CD4-positive, alpha-beta memory T cell (primary cell): Measurements from ENCODE around the gene BSN. TPM values are rescaled to one million over a fixed set of nuclear protein-coding genes. Genes with fewer than 3 reads are reported as not detected.

ENCODE experiments used
- CTCF ChIA-PET: fragments of 350-600 bp; sonication (Branson Sonifier 250); formaldehyde crosslinking; loops from one replicate; lab custom pipeline; 2021; ENCODE audit warnings: inconsistent platforms; ENCODE audit not compliant: partially characterized antibody; lab: Charles Lee
- POLR2A ChIA-PET: fragments of 350-600 bp; sonication (Branson Sonifier 250); formaldehyde crosslinking; loops from one replicate; lab custom pipeline; 2021; ENCODE audit not compliant: partially characterized antibody; lab: Charles Lee
- DNase-seq, 5 donors: peaks; one replicate each; pipeline versions ENCODE4 v3.0.0 to v3.0.0-alpha.2; 2020 to 2022; ENCODE audit warnings: mixed read lengths in 1 of 5
- H3K27ac ChIP-seq: one replicate; pipeline ENCODE4 v1.7.0; 2013; ENCODE audit warnings: low read depth, low read length
- H3K27me3 ChIP-seq: 2 replicates; pipeline ENCODE4 v1.7.0; 2013; ENCODE audit warnings: mild to moderate bottlenecking, low read length, moderate library complexity; ENCODE audit not compliant: insufficient read depth
- H3K36me3 ChIP-seq: 2 replicates; pipeline ENCODE4 v1.7.0; 2013; ENCODE audit warnings: mild to moderate bottlenecking, low read length, moderate library complexity; ENCODE audit not compliant: insufficient read depth
- H3K4me1 ChIP-seq: 2 replicates; pipeline ENCODE4 v1.7.0; 2013; ENCODE audit warnings: mild to moderate bottlenecking, low read length, moderate library complexity; ENCODE audit not compliant: insufficient read depth
- H3K4me3 ChIP-seq, 2 donors: one replicate each; pipeline ENCODE4 v1.7.0; 2013; ENCODE audit warnings: low read length in 2 of 2, mild to moderate bottlenecking in 1 of 2
- H3K9me3 ChIP-seq, 2 donors: one replicate each; pipeline ENCODE4 v1.7.0; 2013; ENCODE audit warnings: low read length in 2 of 2, control low read depth in 1 of 2; ENCODE audit not compliant: control insufficient read depth in 1 of 2
- H3K27ac Mint-ChIP-seq, 7 donors: one replicate each; pipeline ENCODE4 v1.8.0; 2020 to 2021; ENCODE audit warnings: mixed read lengths in 7 of 7, mild to moderate bottlenecking in 6 of 7, inconsistent platforms in 3 of 7, moderate library complexity in 3 of 7
- H3K27me3 Mint-ChIP-seq, 2 donors: one replicate each; pipeline ENCODE4 v1.8.0; 2020 to 2021; ENCODE audit warnings: mixed read lengths in 2 of 2
- H3K36me3 Mint-ChIP-seq, 2 donors: one replicate each; pipeline ENCODE4 v1.8.0; 2020 to 2021; ENCODE audit warnings: mixed read lengths in 2 of 2, inconsistent platforms in 1 of 2, mild to moderate bottlenecking in 1 of 2
- H3K4me1 Mint-ChIP-seq, 4 donors: one replicate each; pipeline ENCODE4 v1.8.0; 2020 to 2021; ENCODE audit warnings: mixed read lengths in 4 of 4, mild to moderate bottlenecking in 1 of 4
- H3K4me3 Mint-ChIP-seq, 8 donors: one replicate each; pipeline ENCODE4 v1.8.0; 2020 to 2021; ENCODE audit warnings: mixed read lengths in 8 of 8, mild to moderate bottlenecking in 7 of 8, moderate library complexity in 6 of 8, inconsistent platforms in 3 of 8
- H3K9me3 Mint-ChIP-seq, 8 donors: one replicate each; pipeline ENCODE4 v1.8.0; 2020 to 2021; ENCODE audit warnings: mixed read lengths in 8 of 8, mild to moderate bottlenecking in 5 of 8, inconsistent platforms in 3 of 8, moderate library complexity in 1 of 8
- intact Hi-C: fragments of 100-400 bp; cut with micrococcal nuclease; formaldehyde crosslinking; loops from one replicate; pipeline ENCODE4 v1.15.1; 2023
- polyA plus RNA-seq, 2 donors: library from polyadenylated mRNA; unstranded; fragments of 300-500 nt; fragmentation: Illumina TruSeq; gene quantifications; one replicate each; pipeline ENCODE4 v1.2.3, GENCODE V29; 2021
- total RNA-seq, 2 experiments: library from RNA; stranded (reverse); gene quantifications; one replicate each; pipeline ENCODE4 v1.2.3, GENCODE V29; 2021

The BSN gene
- total and polyA plus RNA-seq, 4 experiments from 2014 or later = 0.01 to 0.15 (median 0.06) TPM; not detected in 1

DNA sequence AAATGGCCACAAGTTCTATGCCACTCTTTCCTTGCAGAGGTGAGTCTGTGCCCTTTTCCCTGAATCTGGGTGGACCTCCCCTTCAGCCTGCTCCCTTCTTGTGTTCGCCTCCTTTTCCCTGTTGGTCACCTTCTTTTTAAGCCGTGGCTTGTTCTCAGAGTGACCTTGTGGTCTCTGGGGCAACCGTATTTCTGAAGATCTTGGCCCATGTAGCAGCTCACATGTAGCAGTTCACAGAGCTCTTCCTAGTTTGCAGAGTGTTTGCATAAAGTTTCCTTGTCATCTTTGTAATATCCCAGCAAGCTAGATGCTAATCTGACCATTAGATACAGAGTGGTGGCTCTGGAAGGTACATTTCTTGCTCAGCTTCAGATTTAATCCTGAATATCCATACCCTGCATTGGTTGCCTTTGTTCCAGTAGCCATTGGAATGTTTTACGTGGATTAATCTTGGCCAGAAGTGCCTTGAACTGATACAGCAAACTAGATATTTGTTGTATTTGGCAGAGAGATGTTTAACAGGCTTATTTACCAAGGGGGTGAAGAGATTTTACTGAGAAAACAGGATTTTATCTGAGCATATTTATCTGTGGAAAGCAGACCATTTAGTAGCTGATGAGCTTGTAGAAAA lies 40.7 kb upstream of the BSN start:
- H3K4me3 ChIP-seq = no peak overlapping the region
- Mint-ChIP-seq H3K27me3 (no peaks in the 10 kb centered on the region), H3K27ac (peak overlapping the region in 3 of 7 donors; percentile 8 to 43 (median 31)), H3K36me3 (peaks cover 47 to 58% of the 10 kb centered on the region in 2 donors), H3K4me3 (no peak overlapping the region), H3K4me1 (peaks cover 4 to 23% (median 8%) of the 10 kb centered on the region in 4 donors), H3K9me3 (no peaks in the 10 kb centered on the region)
- no peaks in the 10 kb centered on the region for H3K4me1 ChIP-seq
- ChIA-PET POLR2A (interaction anchor here (0.8 kb wide), 1 partner anchor 44 kb away, joined by 3 read pairs; the partner anchor contains the start of gene DAG1), CTCF (interaction anchor here (0.6 to 1.3 kb wide), 3 partner anchors 156 to 1279 kb away, joined by 3 to 4 read pairs (median 3); partner anchors contain the start of gene KLHDC8B)
- DNase-seq = no peak
- H3K27ac ChIP-seq = no peak overlapping the region
- no peaks in the 10 kb centered on the region for H3K9me3 ChIP-seq
- peaks cover 37% of the 10 kb centered on the region for H3K36me3 ChIP-seq
- intact Hi-C loops = no loop called here
- no peaks in the 10 kb centered on the region for H3K27me3 ChIP-seq

DNA sequence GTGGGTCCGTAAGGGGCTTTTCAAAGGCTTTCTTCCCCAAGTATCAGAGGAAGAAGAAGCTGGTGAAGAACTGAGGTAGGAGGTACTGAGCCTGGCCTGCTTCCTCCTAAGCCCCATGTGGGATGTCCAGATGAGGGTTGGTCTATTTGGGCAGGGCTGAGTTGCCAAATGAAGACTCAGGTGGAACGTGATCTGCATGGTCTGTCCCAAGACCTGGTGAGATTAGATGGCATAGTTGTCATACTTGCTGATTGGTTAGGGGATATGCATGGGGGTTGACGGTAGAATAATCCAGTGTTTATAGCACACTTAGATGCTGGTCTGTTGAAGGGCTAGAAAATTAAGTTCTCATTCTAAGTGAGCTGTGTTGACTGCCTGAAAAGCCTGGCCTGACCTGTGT lies 36.3 kb upstream of the BSN start:
- Mint-ChIP-seq H3K27me3 (no peaks in the 10 kb centered on the region), H3K36me3 (peaks cover 43 to 55% of the 10 kb centered on the region in 2 donors), H3K9me3 (no peaks in the 10 kb centered on the region), H3K27ac (no peak overlapping the region), H3K4me3 (no peak overlapping the region), H3K4me1 (peaks cover 7 to 27% (median 16%) of the 10 kb centered on the region in 4 donors)
- Histone ChIP-seq H3K36me3 (peaks cover 29% of the 10 kb centered on the region), H3K27me3 (no peaks in the 10 kb centered on the region), H3K27ac (no peak overlapping the region), H3K4me3 (no peak overlapping the region), H3K4me1 (no peaks in the 10 kb centered on the region), H3K9me3 (no peaks in the 10 kb centered on the region)
- intact Hi-C loops = no loop called here
- CTCF ChIA-PET = interaction anchor here (2.6 kb wide), 1 partner anchor 22 kb away, joined by 9 read pairs; no protein-coding TSS in a partner anchor
- POLR2A ChIA-PET = no interaction called here
- DNase-seq = no peak

GRCh38 chr3:49518441-49518840 lies 35.8 kb upstream of the BSN start:
- Mint-ChIP-seq H3K36me3 (peaks cover 42 to 51% of the 10 kb centered on the region in 2 donors), H3K9me3 (no peaks in the 10 kb centered on the region), H3K4me3 (no peak overlapping the region), H3K27ac (no peak overlapping the region), H3K4me1 (peaks cover 7 to 27% (median 17%) of the 10 kb centered on the region in 4 donors), H3K27me3 (no peaks in the 10 kb centered on the region)
- DNase-seq = no peak
- intact Hi-C loops = no loop called here
- Histone ChIP-seq H3K4me1 (no peaks in the 10 kb centered on the region), H3K36me3 (peaks cover 27% of the 10 kb centered on the region), H3K4me3 (no peak overlapping the region), H3K9me3 (no peaks in the 10 kb centered on the region), H3K27ac (no peak overlapping the region), H3K27me3 (no peaks in the 10 kb centered on the region)
- CTCF ChIA-PET = interaction anchor here (2.6 kb wide), 1 partner anchor 21 kb away, joined by 9 read pairs; no protein-coding TSS in a partner anchor
- POLR2A ChIA-PET = no interaction called here

DNA sequence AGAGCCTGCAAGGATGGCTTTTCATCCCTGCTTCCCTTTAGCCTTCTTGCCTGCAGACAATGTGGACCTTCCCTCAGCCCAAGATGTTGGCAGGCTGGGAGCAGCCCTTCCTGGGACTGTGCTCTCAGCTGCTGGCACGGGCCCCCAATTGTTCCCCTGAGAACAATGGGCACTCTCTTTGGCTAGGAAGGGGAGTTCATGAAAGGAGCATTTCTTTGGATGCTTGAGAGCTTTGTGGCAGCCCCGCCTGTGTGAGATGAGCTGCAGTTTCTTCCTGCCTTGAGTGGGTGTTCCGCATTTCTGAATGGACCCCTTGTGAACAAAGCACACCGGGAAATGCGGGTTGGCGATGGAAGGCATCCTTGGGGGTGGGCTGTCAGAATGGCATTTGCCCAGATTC lies 35.0 kb upstream of the BSN start:
- Histone ChIP-seq H3K36me3 (peaks cover 22% of the 10 kb centered on the region), H3K27me3 (no peaks in the 10 kb centered on the region), H3K4me3 (no peak overlapping the region), H3K9me3 (no peaks in the 10 kb centered on the region), H3K27ac (no peak overlapping the region), H3K4me1 (no peaks in the 10 kb centered on the region)
- POLR2A ChIA-PET = no interaction called here
- CTCF ChIA-PET = interaction anchor here (2.6 kb wide), 1 partner anchor 20 kb away, joined by 9 read pairs; no protein-coding TSS in a partner anchor
- Mint-ChIP-seq H3K36me3 (peaks cover 35 to 44% of the 10 kb centered on the region in 2 donors), H3K4me3 (no peak overlapping the region), H3K4me1 (peaks cover 7 to 27% (median 16%) of the 10 kb centered on the region in 4 donors), H3K27me3 (no peaks in the 10 kb centered on the region), H3K9me3 (no peaks in the 10 kb centered on the region), H3K27ac (peak overlapping the region in 2 of 7 donors; percentile 17 to 29)
- intact Hi-C loops = no loop called here
- DNase-seq = no peak

DNA sequence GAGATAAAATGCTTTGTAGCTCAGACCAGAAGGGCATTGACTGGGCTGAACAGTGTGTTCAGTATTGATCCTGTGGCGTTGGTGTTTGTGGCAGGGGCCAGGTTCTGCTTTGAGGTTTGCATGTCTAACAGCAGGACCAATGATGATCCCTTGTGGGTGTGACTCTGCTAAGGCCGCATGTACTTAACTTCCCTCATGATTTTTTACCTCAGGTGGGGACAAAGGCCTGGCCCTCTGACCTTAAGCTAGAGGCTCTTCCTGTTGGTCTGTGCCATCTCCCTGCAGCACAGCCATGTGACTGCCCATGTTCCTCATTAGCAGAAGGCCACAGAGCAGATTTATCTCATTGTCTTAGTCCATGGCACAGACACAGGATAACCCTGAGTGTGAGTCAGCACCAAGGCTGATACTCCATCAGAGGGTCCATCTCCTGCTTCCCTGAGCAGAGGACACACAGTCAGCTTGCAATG lies 34.3 kb upstream of the BSN start:
- Histone ChIP-seq H3K4me3 (no peak overlapping the region), H3K9me3 (no peaks in the 10 kb centered on the region), H3K4me1 (no peaks in the 10 kb centered on the region), H3K36me3 (peaks cover 22% of the 10 kb centered on the region), H3K27me3 (no peaks in the 10 kb centered on the region), H3K27ac (no peak overlapping the region)
- peak overlapping the region in 3 of 7 donors; percentile 9 to 31 (median 10) for H3K27ac Mint-ChIP-seq
- ChIA-PET POLR2A (no interaction called here), CTCF (interaction anchor here (2.6 kb wide), 1 partner anchor 20 kb away, joined by 9 read pairs; no protein-coding TSS in a partner anchor)
- no peaks in the 10 kb centered on the region for H3K27me3 Mint-ChIP-seq
- H3K36me3 Mint-ChIP-seq = peaks cover 34 to 38% of the 10 kb centered on the region in 2 donors
- DNase-seq = no peak
- intact Hi-C loops = no loop called here
- H3K9me3 Mint-ChIP-seq = no peaks in the 10 kb centered on the region
- no peak overlapping the region for H3K4me3 Mint-ChIP-seq
- H3K4me1 Mint-ChIP-seq = peaks cover 7 to 27% (median 16%) of the 10 kb centered on the region in 4 donors

DNA sequence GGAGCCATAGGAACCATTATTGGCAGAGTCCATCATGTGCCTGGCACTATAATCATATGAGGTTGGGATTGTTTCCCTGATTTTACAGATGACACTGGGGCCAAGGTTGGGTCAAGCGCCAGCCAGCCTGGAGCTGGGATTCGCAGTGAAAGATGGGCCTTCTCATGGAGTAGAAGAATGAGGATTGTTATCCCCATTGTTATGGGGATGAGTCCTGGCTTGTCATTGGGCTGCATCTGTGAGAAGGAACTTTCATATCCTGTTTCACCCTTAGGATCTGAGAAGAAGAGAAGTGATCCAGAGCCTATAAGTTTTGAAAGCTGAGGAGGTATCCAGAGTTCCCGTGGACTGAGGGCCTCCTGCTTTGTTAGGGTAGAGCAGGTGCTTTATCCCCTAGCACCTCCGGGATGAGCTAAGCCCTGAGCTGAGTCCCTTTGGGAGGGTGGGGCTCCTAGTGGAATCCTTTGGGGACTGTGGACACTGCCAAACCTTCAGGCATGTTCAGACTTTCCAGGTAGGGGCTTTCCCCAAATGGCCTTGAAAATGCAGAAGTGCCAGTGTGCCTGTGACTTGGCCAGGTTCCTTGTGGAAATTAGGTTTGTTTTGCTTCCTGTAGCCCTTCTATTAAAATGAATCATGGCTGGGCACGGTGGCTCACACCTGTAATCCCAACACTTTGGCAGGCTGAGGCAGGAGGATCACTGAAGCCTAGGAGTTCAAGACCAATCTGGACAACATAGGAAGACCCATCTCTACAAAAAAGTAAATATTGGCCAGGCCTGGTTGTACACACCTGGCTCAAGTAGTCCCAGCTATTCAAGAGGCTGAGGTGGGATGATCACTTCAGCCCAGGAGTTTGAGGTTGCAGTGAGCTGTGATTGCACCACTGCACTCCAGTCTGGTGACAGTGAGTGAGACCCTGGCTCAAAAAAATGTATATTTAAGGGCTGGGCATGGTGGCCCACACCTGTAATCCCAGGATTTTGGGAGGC lies 30.2 kb upstream of the BSN start:
- peak overlapping the region in 2 of 7 donors; percentile 41 to 64 for H3K27ac Mint-ChIP-seq
- H3K9me3 Mint-ChIP-seq = no peaks in the 10 kb centered on the region
- POLR2A ChIA-PET = no interaction called here
- Histone ChIP-seq H3K27me3 (no peaks in the 10 kb centered on the region), H3K9me3 (no peaks in the 10 kb centered on the region), H3K27ac (no peak overlapping the region), H3K4me3 (no peak overlapping the region), H3K36me3 (peaks cover 1% of the 10 kb centered on the region), H3K4me1 (no peaks in the 10 kb centered on the region)
- H3K36me3 Mint-ChIP-seq = peaks cover 9 to 14% of the 10 kb centered on the region in 2 donors
- intact Hi-C loops = no loop called here
- CTCF ChIA-PET = interaction anchor here (1.2 kb wide), 1 partner anchor 16 kb away, joined by 4 read pairs; no protein-coding TSS in a partner anchor
- no peaks in the 10 kb centered on the region for H3K27me3 Mint-ChIP-seq
- peaks cover 5 to 15% (median 7%) of the 10 kb centered on the region in 4 donors for H3K4me1 Mint-ChIP-seq
- DNase-seq = no peak
- no peak overlapping the region for H3K4me3 Mint-ChIP-seq
